HepG2 (cell line): ENCODE measurements around the gene MCAT. TPM values are rescaled to one million over a fixed set of nuclear protein-coding genes. Genes with fewer than 3 reads are reported as not detected.

ENCODE experiments used
- AKNA ChIP-seq: sonication (generic); formaldehyde crosslinking; IDR thresholded peaks from 2 replicates; pipeline ENCODE4 v1.4.0; 2020; ENCODE audit warnings: missing genetic modification reagents, borderline replicate concordance
- BHLHE40 ChIP-seq: IDR thresholded peaks from 2 replicates; pipeline ENCODE4 v1.6.1; 2011; ENCODE audit warnings: low read length, improper control_type of control experiment
- BRCA1 ChIP-seq: sonication (generic); formaldehyde crosslinking; IDR thresholded peaks from 2 replicates; pipeline ENCODE4 v1.4.0; 2020; ENCODE audit warnings: missing genetic modification reagents
- GABPB1 ChIP-seq: IDR thresholded peaks from 2 replicates; pipeline ENCODE4 v1.6.1; 2016; ENCODE audit warnings: mild to moderate bottlenecking, missing genetic modification reagents, moderate library complexity, missing compliant biosample characterization
- KDM5B ChIP-seq: sonication (generic); formaldehyde crosslinking; IDR thresholded peaks from 2 replicates; pipeline ENCODE4 v1.4.0; 2020; ENCODE audit warnings: missing genetic modification reagents, mild to moderate bottlenecking, borderline replicate concordance
- MAF1 ChIP-seq: sonication (generic); formaldehyde crosslinking; IDR thresholded peaks from 2 replicates; pipeline ENCODE4 v1.5.0; 2020; ENCODE audit warnings: missing genetic modification reagents, borderline replicate concordance
- NFAT5 ChIP-seq: sonication (generic); formaldehyde crosslinking; IDR thresholded peaks from 2 replicates; pipeline ENCODE4 v1.4.0; 2020; ENCODE audit warnings: missing genetic modification reagents
- RNF219 ChIP-seq: sonication (generic); formaldehyde crosslinking; IDR thresholded peaks from 2 replicates; pipeline ENCODE4 v1.5.0; 2020; ENCODE audit warnings: mild to moderate bottlenecking, missing genetic modification reagents
- SIN3A ChIP-seq: IDR thresholded peaks from 2 replicates; pipeline ENCODE4 v1.6.1; 2011; ENCODE audit warnings: low read depth, mild to moderate bottlenecking, control low read depth, low read length, borderline replicate concordance
- SPEN ChIP-seq: sonication (generic); formaldehyde crosslinking; IDR thresholded peaks from 2 replicates; pipeline ENCODE4 v1.5.1; 2020; ENCODE audit warnings: low read depth, mild to moderate bottlenecking, missing genetic modification reagents
- TCF12 ChIP-seq, 2 experiments: fragments of 450-650 bp in 1 of 2; sonication (generic) in 1 of 2; formaldehyde crosslinking in 1 of 2; IDR thresholded peaks; 2 replicates each; pipeline versions ENCODE4 v1.6.1 to v1.8.0; 2017 to 2022; ENCODE audit warnings: antibody characterized with exemption in 1 of 2, mild to moderate bottlenecking in 1 of 2, missing genetic modification reagents in 1 of 2, moderate library complexity in 1 of 2
- TP53 ChIP-seq: sonication (generic); formaldehyde crosslinking; conservative IDR thresholded peaks from 2 replicates; pipeline ENCODE4 v1.4.0; 2020; ENCODE audit warnings: missing genetic modification reagents
- ZBTB8A ChIP-seq: sonication (generic); formaldehyde crosslinking; IDR thresholded peaks from 2 replicates; pipeline ENCODE4 v1.4.0; 2020; ENCODE audit warnings: mild to moderate bottlenecking, low read depth, missing genetic modification reagents, borderline replicate concordance
- ZNF629 ChIP-seq: sonication (generic); formaldehyde crosslinking; conservative IDR thresholded peaks from 2 replicates; pipeline ENCODE4 v1.5.0; 2020; ENCODE audit warnings: missing genetic modification reagents
- ZNF776 ChIP-seq: sonication (generic); formaldehyde crosslinking; IDR thresholded peaks from 2 replicates; pipeline ENCODE4 v1.4.0; 2020; ENCODE audit warnings: mild to moderate bottlenecking, missing genetic modification reagents
- ZNF883 ChIP-seq: sonication (generic); formaldehyde crosslinking; IDR thresholded peaks from 2 replicates; pipeline ENCODE4 v1.5.1; 2020; ENCODE audit warnings: mild to moderate bottlenecking, missing genetic modification reagents; ENCODE audit errors: not compliant biosample characterization
- polyA plus RNA-seq, 8 experiments: library from polyadenylated mRNA; depleted of rRNA in 3 of 8; stranded (reverse) in 7 of 8; unstranded in 1 of 8; fragments of >200 nt; fragmentation: Illumina TruSeq in 4 of 8; extraction: Trizol in 4 of 8; gene quantifications; 2 replicates each; pipeline versions ENCODE4 v1.2.1 to v1.2.3, GENCODE V29; 2011 to 2016; ENCODE audit warnings: low read depth in 4 of 8, missing spikeins in 1 of 8, mixed read lengths in 1 of 8; ENCODE audit not compliant: insufficient read depth in 1 of 8
- total RNA-seq, 5 experiments: library from RNA; depleted of rRNA; stranded (reverse); fragments of >200 nt; fragmentation: Illumina TruSeq; extraction: Trizol; gene quantifications; 2 replicates each; pipeline ENCODE4 v1.2.3, GENCODE V29; 2016; ENCODE audit warnings: low read depth in 1 of 5

The MCAT gene
- total and polyA plus RNA-seq, 2 of the 13 experiments (the other 11 are each of a cell fraction or from before 2014, with no cell fraction given): 9.3 to 16.7 TPM

DNA sequence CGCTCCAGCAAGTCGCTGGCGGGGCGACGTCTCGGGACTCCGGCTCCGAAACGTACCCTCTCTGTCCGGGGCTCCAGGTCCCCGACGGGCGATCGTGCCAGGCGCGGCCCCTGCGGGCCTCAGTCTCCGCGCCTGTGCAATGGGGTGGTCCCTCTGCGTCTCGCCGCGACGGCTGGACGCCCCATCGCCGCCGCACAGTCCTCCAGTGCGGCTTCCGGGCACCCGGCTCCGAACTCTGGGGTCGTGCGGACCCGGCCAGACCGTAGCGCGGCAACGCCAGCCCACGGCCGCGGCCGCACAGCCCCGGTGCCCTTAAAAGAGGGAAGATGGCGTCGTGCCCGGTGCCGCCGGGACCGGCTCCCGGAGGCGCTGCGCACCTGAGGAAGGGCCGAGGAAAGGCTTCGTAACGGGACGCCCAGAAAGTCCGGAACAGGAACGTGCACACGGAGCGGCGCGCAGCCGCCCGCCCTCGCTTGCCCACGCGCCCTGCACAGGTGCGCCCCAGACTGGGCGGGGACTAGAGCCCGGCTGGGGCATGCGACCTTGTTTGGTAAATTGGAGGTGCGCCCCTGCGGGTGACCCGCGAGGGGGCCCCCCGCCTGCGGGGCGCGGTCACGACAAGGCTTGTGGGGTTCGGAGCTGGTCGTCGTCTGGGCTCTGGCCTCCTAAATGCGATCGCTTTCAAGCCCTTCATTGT is 32.1 kb downstream of the MCAT start (continued):
- TF ChIP-seq ZBTB8A (CRISPR knock-in tag): peak; percentile 99
- TF ChIP-seq ZNF629 (CRISPR knock-in tag): peak; percentile 96
- no peak for TF ChIP-seq MAF1
- 0 out of 2 replicates have a peak, but pooled peaks have one; percentile 21 for TF ChIP-seq AKNA
- TF ChIP-seq ZNF776 (CRISPR knock-in tag): 0 out of 2 replicates have a peak, but pooled peaks have one; percentile 59
- no peak for TF ChIP-seq RNF219 (CRISPR knock-in tag)
- peak; percentile 21; the same call in 1 of the 2 replicates for TF ChIP-seq SPEN
- TF ChIP-seq ZNF883 (CRISPR knock-in tag): peak; percentile 59
- TF ChIP-seq BRCA1 (CRISPR knock-in tag): no peak
- TF ChIP-seq GABPB1 (CRISPR knock-in tag): 0 out of 2 replicates have a peak, but pooled peaks have one; percentile 46
- no peak for TF ChIP-seq SIN3A
- peak; percentile 60; the same call in 1 of the 2 replicates for TF ChIP-seq NFAT5 (CRISPR knock-in tag)
- 0 out of 2 replicates have a peak, but pooled peaks have one; percentile 37 for TF ChIP-seq KDM5B
- no peak for TF ChIP-seq TP53 (CRISPR knock-in tag)
- TF ChIP-seq BHLHE40: no peak
- no peak for TF ChIP-seq TCF12 (IDR thresholded peaks at IDR 0.05)
- peak; percentile 33; the same call in 1 of the 2 replicates for TF ChIP-seq TCF12 (CRISPR knock-in tag; IDR thresholded peaks at IDR 0.05)
